GM12878 (cell line): ENCODE data around the gene OR4D1. TPM values are rescaled to one million over a fixed set of nuclear protein-coding genes. Genes with fewer than 3 reads are reported as not detected.

Experiments used
- ATAC-seq: fragments of 200-7000 bp; cut with Tn5 transposase; 3 replicates; pipeline ENCODE4 v1.9.1; 2020; ENCODE audit warnings: mild to moderate bottlenecking, moderate library complexity
- BruUV-seq: library from RNA; stranded (reverse); fragments of 400-500 nt; replicated peaks from 2 replicates; lab custom pipeline; 2021; lab: Mats Ljungman, UMichigan
- CTCF ChIA-PET: fragments of 300-600 bp; sonication (Branson Sonifier 250); formaldehyde crosslinking; extraction: SDS; loops from one replicate; lab custom pipeline; 2021; ENCODE audit warnings: inconsistent platforms; lab: Yijun Ruan, JAX
- POLR2A ChIA-PET: fragments of 350-600 bp; formaldehyde crosslinking; extraction: SDS; loops from one replicate; lab custom pipeline; 2021; ENCODE audit warnings: inconsistent platforms; lab: Charles Lee
- RAD21 ChIA-PET: fragments of 300-600 bp; sonication (Branson Sonifier 250); formaldehyde crosslinking; loops from one replicate; lab custom pipeline; 2023; ENCODE audit warnings: antibody characterized with exemption; ENCODE audit not compliant: unreplicated experiment; lab: Charles Lee
- SMC1A ChIA-PET: fragments of 300-600 bp; sonication (Branson Sonifier 250); formaldehyde crosslinking; loops from one replicate; lab custom pipeline; 2023; ENCODE audit not compliant: unreplicated experiment, uncharacterized antibody; lab: Charles Lee
- DNase-seq: peaks from one replicate; pipeline ENCODE4 v3.0.0-alpha.2; 2011; ENCODE audit warnings: low read depth, low spot score
- FAIRE-seq: peaks from 3 replicates; lab custom pipeline; 2011; peaks lifted over from hg19 to GRCh38; lab: Jason Lieb, UNC
- H2AFZ ChIP-seq: 2 replicates; pipeline ENCODE4 v1.6.0; 2011; ENCODE audit warnings: low read depth, low read length, control low read depth; ENCODE audit not compliant: control insufficient read depth
- H3K27ac ChIP-seq: 2 replicates; pipeline ENCODE4 v1.5.1; 2011; ENCODE audit warnings: control low read depth; ENCODE audit not compliant: control insufficient read depth, insufficient read depth
- H3K27me3 ChIP-seq, 2 experiments: replicated peaks in 1 of 2; 2 replicates each; pipeline versions ENCODE4 v1.6.0 to v1.6.1; 2011; ENCODE audit warnings: low read length in 1 of 2; ENCODE audit not compliant: control insufficient read depth in 2 of 2, insufficient read depth in 2 of 2
- H3K36me3 ChIP-seq, 2 experiments: 2 replicates each; pipeline ENCODE4 v1.5.1; 2011; ENCODE audit warnings: low read length in 1 of 2; ENCODE audit not compliant: control insufficient read depth in 2 of 2, insufficient read depth in 2 of 2
- H3K4me1 ChIP-seq: 2 replicates; pipeline ENCODE4 v1.6.1; 2011; ENCODE audit warnings: mild to moderate bottlenecking, low read length, moderate library complexity, mixed read lengths; ENCODE audit not compliant: control insufficient read depth, insufficient read depth
- H3K4me2 ChIP-seq: 2 replicates; pipeline ENCODE4 v1.6.0; 2011; ENCODE audit warnings: control low read depth; ENCODE audit not compliant: control insufficient read depth, insufficient read depth
- H3K4me3 ChIP-seq: fragments of 200-600 bp; sonication (generic); 2 replicates; pipeline ENCODE4 v1.5.1; 2016
- H3K79me2 ChIP-seq: 2 replicates; pipeline ENCODE4 v1.6.0; 2011; ENCODE audit warnings: low read length; ENCODE audit not compliant: control insufficient read depth, insufficient read depth
- H3K9ac ChIP-seq: 2 replicates; pipeline ENCODE4 v1.8.0; 2011; ENCODE audit warnings: low read length, control low read depth, mixed read lengths; ENCODE audit not compliant: control insufficient read depth, insufficient read depth
- H3K9me3 ChIP-seq: replicated peaks from 3 replicates; pipeline ENCODE4 v1.5.1; 2011; ENCODE audit warnings: mild to moderate bottlenecking, low read length; ENCODE audit not compliant: control insufficient read depth, insufficient read depth
- H4K20me1 ChIP-seq: 2 replicates; pipeline ENCODE4 v1.6.0; 2011; ENCODE audit not compliant: control insufficient read depth, insufficient read depth
- ASH2L ChIP-seq: fragments of 300-600, 200-600 bp; sonication (generic); IDR thresholded peaks from 2 replicates; pipeline ENCODE4 v1.6.1; 2017; ENCODE audit warnings: low read depth, mild to moderate bottlenecking, borderline replicate concordance
- BHLHE40 ChIP-seq, 2 experiments: fragments of 450-650 bp in 1 of 2; IDR thresholded peaks; 2 replicates each; pipeline ENCODE4 v1.6.1; 2011 to 2017; ENCODE audit warnings: low read depth in 2 of 2, borderline replicate concordance in 1 of 2, improper control_type of control experiment in 1 of 2, low read length in 1 of 2, mild to moderate bottlenecking in 1 of 2
- EED ChIP-seq: sonication (generic); IDR thresholded peaks from 2 replicates; pipeline ENCODE4 v1.6.1; 2016; ENCODE audit warnings: antibody characterized with exemption, low read depth
- IRF4 ChIP-seq: IDR thresholded peaks from 2 replicates; pipeline ENCODE4 v1.6.1; 2011; ENCODE audit warnings: low read depth, low read length
- KAT2A ChIP-seq: conservative IDR thresholded peaks from 2 replicates; pipeline ENCODE4 v1.6.1; 2011; ENCODE audit warnings: low read depth, low read length; ENCODE audit not compliant: control insufficient read depth
- MTA2 ChIP-seq: fragments of 450-650 bp; IDR thresholded peaks from 2 replicates; pipeline ENCODE4 v1.6.1; 2016; ENCODE audit warnings: low read depth, mild to moderate bottlenecking, moderate library complexity
- NR2C1 ChIP-seq: fragments of 450-650 bp; IDR thresholded peaks from 2 replicates; pipeline ENCODE4 v1.6.1; 2017; ENCODE audit warnings: antibody characterized with exemption, mild to moderate bottlenecking, moderate library complexity
- NRF1 ChIP-seq: conservative IDR thresholded peaks from 2 replicates; pipeline ENCODE4 v1.6.1; 2011; ENCODE audit warnings: mild to moderate bottlenecking, low read depth, low read length, improper control_type of control experiment
- RFX5 ChIP-seq: IDR thresholded peaks from 2 replicates; pipeline ENCODE4 v1.6.1; 2011; ENCODE audit warnings: low read depth, low read length, improper control_type of control experiment
- SP1 ChIP-seq: IDR thresholded peaks from one replicate; pipeline ENCODE4 v1.6.1; 2011; ENCODE audit warnings: low read depth, low read length
- SREBF1 ChIP-seq: IDR thresholded peaks from 2 replicates; pipeline ENCODE4 v1.6.1; 2012; ENCODE audit warnings: mild to moderate bottlenecking, low read length
- SREBF2 ChIP-seq: IDR thresholded peaks from 2 replicates; pipeline ENCODE4 v1.6.1; 2012; ENCODE audit warnings: mild to moderate bottlenecking, low read length
- STAT3 ChIP-seq: IDR thresholded peaks from 2 replicates; pipeline ENCODE4 v1.6.1; 2011; ENCODE audit warnings: low read depth, low read length, improper control_type of control experiment
- ZNF217 ChIP-seq: fragments of 450-650 bp; IDR thresholded peaks from 2 replicates; pipeline ENCODE4 v1.6.1; 2017; ENCODE audit warnings: antibody characterized with exemption, mild to moderate bottlenecking
- ZNF24 ChIP-seq: fragments of 450-650 bp; IDR thresholded peaks from 2 replicates; pipeline ENCODE4 v1.6.1; 2017; ENCODE audit warnings: antibody characterized with exemption, mild to moderate bottlenecking
- WGBS: methylation state at CpG from one replicate; pipeline ENCODE4 v1.1.6; 2016; ENCODE audit warnings: low lambda C conversion rate; ENCODE audit not compliant: insufficient replicate concordance, insufficient coverage; ENCODE audit errors: missing lambda C conversion rate; 5-methylcytosine and 5-hydroxymethylcytosine counted together
- in situ Hi-C: fragments of 300-500 bp; cut with MboI; formaldehyde crosslinking; loops from 9 replicates; pipeline ENCODE4 v1.14.3; 2018; ENCODE audit warnings: mixed read lengths
- intact Hi-C: fragments of 100-400 bp; cut with micrococcal nuclease; formaldehyde crosslinking; loops from one replicate; pipeline ENCODE4 v1.14.2; 2022; ENCODE audit not compliant: unreplicated experiment
- polyA plus RNA-seq, 11 experiments: library from polyadenylated mRNA; depleted of rRNA in 4 of 11; unstranded in 6 of 11; stranded (reverse) in 5 of 11; fragments of >200 nt; fragmentation: Nextera tagmentation in 4 of 11; fragmentation: Illumina TruSeq in 1 of 11; extraction: Ambion mirVana in 4 of 11; extraction: Trizol in 1 of 11; gene quantifications; 1 replicate in 1 of 11; 2 replicates in 10 of 11; pipeline versions ENCODE4 v1.2.1 to v1.2.3, GENCODE V29; 2011 to 2016; ENCODE audit warnings: inconsistent platforms in 2 of 11, missing spikeins in 2 of 11, low read depth in 1 of 11
- total RNA-seq, 4 experiments: library from RNA; depleted of rRNA in 3 of 4; stranded (reverse); fragments of >200 nt in 3 of 4; fragmentation: Illumina TruSeq in 1 of 4; extraction: Trizol in 1 of 4; gene quantifications; 2 replicates each; pipeline versions ENCODE4 v1.2.1 to v1.2.3, GENCODE V29; 2013 to 2021
- TF ChIP-seq, protein P1 (sequence below): fragments of 450-650 bp; IDR thresholded peaks from 2 replicates; pipeline ENCODE4 v1.6.1; 2016; ENCODE audit warnings: mild to moderate bottlenecking

Gene OR4D1
- total and polyA plus RNA-seq, 10 of the 15 experiments (the other 5 are each of a cell fraction or from before 2014, with no cell fraction given) = not detected

DNA sequence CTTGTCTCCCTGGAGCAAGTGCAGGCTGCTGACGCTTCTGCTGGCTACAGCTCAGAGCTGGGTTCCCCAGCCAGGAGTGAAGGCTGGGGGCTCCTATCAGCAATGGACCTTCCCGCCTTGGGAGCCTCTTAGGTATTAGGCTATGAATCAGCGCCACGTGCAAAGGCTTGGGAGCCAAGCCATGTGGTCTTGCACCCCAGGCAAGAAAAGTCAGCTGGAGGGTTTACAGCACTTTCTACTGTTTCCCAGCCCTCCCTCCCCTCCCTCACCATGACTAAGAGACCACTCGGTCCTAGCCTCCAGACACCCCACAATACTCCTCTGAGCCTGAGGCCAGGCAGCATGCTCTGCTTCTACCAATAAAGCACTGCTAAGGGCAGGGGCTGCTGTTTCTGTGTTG, 56.6 kb downstream of the OR4D1 start:
- no peaks in the 10 kb centered on the region; a peak in 1 of 4 replicates for H3K27me3 ChIP-seq
- 60% methylated on average over 5 of the region's 5 CpGs for WGBS
- ATAC-seq (no peak), FAIRE-seq (no peak)
- no peak overlapping the region for H3K9ac ChIP-seq
- H3K9me3 ChIP-seq = no peaks in the 10 kb centered on the region
- SMC1A ChIA-PET = no interaction called here
- H3K4me2 ChIP-seq = no peak overlapping the region
- H2AFZ ChIP-seq = no peak overlapping the region
- H3K27ac ChIP-seq = no peak overlapping the region
- BruUV-seq = no TSS peak
- H3K36me3 ChIP-seq = peaks cover 0 to 9% of the 10 kb centered on the region in 2 experiments; a peak in 1 of 4 replicates
- in situ Hi-C loops = no loop called here
- no peaks in the 10 kb centered on the region for H3K4me1 ChIP-seq
- H3K4me3 ChIP-seq = no peak overlapping the region
- no peaks in the 10 kb centered on the region for H4K20me1 ChIP-seq
- no peaks in the 10 kb centered on the region for H3K79me2 ChIP-seq
- TF ChIP-seq ZNF217 (no peak), KAT2A (no peak), NRF1 (no peak), ASH2L (no peak), RFX5 (no peak), IRF4 (no peak), SP1 (no peak), SREBF1 (no peak)
- TF ChIP-seq, all 136 proteins: peak for 0
- POLR2A ChIA-PET = no interaction called here
- RAD21 ChIA-PET = no interaction called here
- CTCF ChIA-PET = no interaction called here
- no peak for DNase-seq
- intact Hi-C loops = no loop called here

DNA sequence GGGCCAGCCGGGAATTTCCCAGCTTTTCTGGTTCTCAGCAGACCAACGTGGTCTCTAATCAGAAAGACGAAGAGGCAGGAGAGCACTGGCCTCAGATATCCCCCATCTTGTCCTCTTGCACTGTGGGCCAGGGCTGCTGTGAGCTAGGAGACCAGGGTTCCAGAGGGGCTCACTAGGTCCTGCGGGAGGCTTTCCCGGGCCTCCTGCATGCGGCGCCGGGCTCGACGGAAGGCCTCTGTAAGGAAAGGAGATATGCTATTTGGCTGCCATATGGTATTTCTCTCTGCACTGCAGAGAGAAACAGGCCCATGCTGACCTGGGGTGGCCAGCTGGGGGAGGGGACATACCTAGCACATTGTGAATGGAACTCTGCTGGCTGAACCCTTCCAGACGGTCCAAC, 57.8 kb downstream of the OR4D1 start:
- TF ChIP-seq BHLHE40 (IDR thresholded peaks at IDR 0.05; ENCODE audit: borderline replicate concordance in 1 of 2, low read depth in 2 of 2, low read length in 1 of 2) (no peak), MTA2 (no peak), STAT3 (no peak), ZNF24 (no peak), EED (no peak), SREBF2 (no peak), NR2C1 (no peak), NRF1 (no peak)
- TF ChIP-seq, protein P1, sequence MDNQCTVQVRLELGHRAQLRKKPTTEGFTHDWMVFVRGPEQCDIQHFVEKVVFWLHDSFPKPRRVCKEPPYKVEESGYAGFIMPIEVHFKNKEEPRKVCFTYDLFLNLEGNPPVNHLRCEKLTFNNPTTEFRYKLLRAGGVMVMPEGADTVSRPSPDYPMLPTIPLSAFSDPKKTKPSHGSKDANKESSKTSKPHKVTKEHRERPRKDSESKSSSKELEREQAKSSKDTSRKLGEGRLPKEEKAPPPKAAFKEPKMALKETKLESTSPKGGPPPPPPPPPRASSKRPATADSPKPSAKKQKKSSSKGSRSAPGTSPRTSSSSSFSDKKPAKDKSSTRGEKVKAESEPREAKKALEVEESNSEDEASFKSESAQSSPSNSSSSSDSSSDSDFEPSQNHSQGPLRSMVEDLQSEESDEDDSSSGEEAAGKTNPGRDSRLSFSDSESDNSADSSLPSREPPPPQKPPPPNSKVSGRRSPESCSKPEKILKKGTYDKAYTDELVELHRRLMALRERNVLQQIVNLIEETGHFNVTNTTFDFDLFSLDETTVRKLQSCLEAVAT = no peak
- TF ChIP-seq, all 136 proteins: peak for 0
- H3K4me2 ChIP-seq = no peak overlapping the region
- H3K27me3 ChIP-seq = no peaks in the 10 kb centered on the region
- SMC1A ChIA-PET = no interaction called here
- no peak overlapping the region for H3K4me3 ChIP-seq
- no peak for FAIRE-seq
- POLR2A ChIA-PET = no interaction called here
- intact Hi-C loops (no loop called here), in situ Hi-C loops (no loop called here)
- peaks cover 0 to 9% of the 10 kb centered on the region in 2 experiments; a peak in 3 of 4 replicates for H3K36me3 ChIP-seq
- no peaks in the 10 kb centered on the region for H3K79me2 ChIP-seq
- no peaks in the 10 kb centered on the region for H4K20me1 ChIP-seq
- CTCF ChIA-PET = interaction anchor here (0.5 kb wide), 1 partner anchor 25 kb away, joined by 3 read pairs; no protein-coding TSS in a partner anchor
- H2AFZ ChIP-seq = no peak overlapping the region
- RAD21 ChIA-PET = no interaction called here
- 85% methylated on average over 11 of the region's 11 CpGs for WGBS
- no peaks in the 10 kb centered on the region for H3K4me1 ChIP-seq
- H3K9me3 ChIP-seq = no peaks in the 10 kb centered on the region
- no peak for ATAC-seq
- no peak overlapping the region for H3K9ac ChIP-seq
- DNase-seq = no peak
- BruUV-seq = no TSS peak
- no peak overlapping the region for H3K27ac ChIP-seq
